Prostate gland (tissue), 2 donors: ENCODE results near the gene ZFP28. TPM values are rescaled to one million over a fixed set of nuclear protein-coding genes. Genes with fewer than 3 reads are reported as not detected.

Experiments
- DNase-seq: peaks from one replicate; pipeline ENCODE4 v3.0.0-alpha.2; 2019; ENCODE audit warnings: low spot score
- H3K27ac ChIP-seq, 2 donors: fragments of 200-600 bp; sonication (generic); 2 replicates each; pipeline ENCODE4 v1.5.1; 2017 to 2019
- H3K27me3 ChIP-seq: fragments of 200-600 bp; sonication (generic); replicated peaks from 2 replicates; pipeline ENCODE4 v1.5.1; 2019; ENCODE audit not compliant: insufficient read depth
- H3K36me3 ChIP-seq, 2 donors: fragments of 200-600 bp; sonication (generic); 1 replicate in 1 of 2; 2 replicates in 1 of 2; pipeline versions ENCODE4 v1.5.1 to v1.8.1; 2017 to 2019
- H3K4me1 ChIP-seq: fragments of 200-600 bp; sonication (generic); replicated peaks from 2 replicates; pipeline ENCODE4 v1.5.1; 2019
- H3K4me3 ChIP-seq, 2 donors: fragments of 200-600 bp; sonication (generic); 2 replicates each; pipeline ENCODE4 v1.5.1; 2017 to 2019
- H3K9me3 ChIP-seq: fragments of 200-600 bp; sonication (generic); 2 replicates; pipeline ENCODE4 v1.5.1; 2017
- CTCF ChIP-seq, 4 experiments: fragments of 200-600 bp in 2 of 4; fragments of 450-650 bp in 2 of 4; sonication (generic) in 2 of 4; IDR thresholded peaks; 1 replicate in 3 of 4; 2 replicates in 1 of 4; pipeline ENCODE4 v1.5.1; 2016 to 2019; ENCODE audit warnings: antibody characterized with exemption in 4 of 4, mild to moderate bottlenecking in 2 of 4, moderate library complexity in 2 of 4
- POLR2A ChIP-seq: fragments of 450-650 bp; IDR thresholded peaks from one replicate; pipeline ENCODE4 v1.6.1; 2016; ENCODE audit warnings: antibody characterized with exemption, mild to moderate bottlenecking
- POLR2AphosphoS5 ChIP-seq: sonication (generic); formaldehyde crosslinking; IDR thresholded peaks from one replicate; pipeline ENCODE4 v1.6.1; 2017; ENCODE audit warnings: antibody characterized with exemption
- WGBS: methylation state at CpG from one replicate; pipeline ENCODE4 v1.1.5; 2018; 5-methylcytosine and 5-hydroxymethylcytosine counted together
- intact Hi-C: fragments of 100-400 bp; cut with DNase I; formaldehyde crosslinking; loops from one replicate; pipeline ENCODE4 v1.14.2; 2022
- total RNA-seq, 2 donors: library from RNA; depleted of rRNA; stranded (reverse); fragments of >200 nt; gene quantifications; one replicate each; pipeline ENCODE4 v1.1.0, GENCODE V29; 2016

The ZFP28 gene
- total RNA-seq: 10 to 100 TPM in 1 of 2 donors, 1 to 10 TPM in 1; 3.7 to 17.8 TPM

- Histone ChIP-seq H3K27ac (peak within 1 kb of the TSS; percentile 88 to 91), H3K4me1 (no peaks in the 10 kb centered on the region), H3K9me3 (no peaks in the 10 kb centered on the region), H3K4me3 (peak within 1 kb of the TSS; percentile 64 to 77), H3K36me3 (no peaks in the 10 kb centered on the region), H3K27me3 (no peaks in the 10 kb centered on the region)
- under 1% methylated on average over 35 of the region's 65 CpGs for WGBS
- no peak for TF ChIP-seq CTCF (IDR thresholded peaks at IDR 0.05)
- TF ChIP-seq POLR2A: no peak
- TF ChIP-seq POLR2AphosphoS5: no peak
- DNase-seq: peak; percentile 73
- intact Hi-C loops: loop anchor here (1.0 kb wide), 2 partner anchors 28 to 32 kb away; partner anchors contain the start of genes ZNF470 and ZNF471
Observed at GRCh38 chr19:56538761-56539263, at the start of gene ZFP28. TSS of gene ZFP28 (plus strand) at chr19:56538948. CDS start at chr19:56539019, 71 bp downstream.

GRCh38 chr19:56491399-56491798, 47.3 kb upstream of the ZFP28 start:
- Histone ChIP-seq H3K27me3 (no peaks in the 10 kb centered on the region), H3K4me1 (no peaks in the 10 kb centered on the region), H3K4me3 (no peak overlapping the region), H3K27ac (no peak overlapping the region), H3K9me3 (no peaks in the 10 kb centered on the region), H3K36me3 (no peaks in the 10 kb centered on the region)
- DNase-seq: no peak
- intact Hi-C loops: no loop called here
- WGBS: 80% methylated on average over 3 of the region's 3 CpGs
- TF ChIP-seq POLR2A: no peak
- no peak for TF ChIP-seq CTCF (IDR thresholded peaks at IDR 0.05)
- TF ChIP-seq POLR2AphosphoS5: no peak

GRCh38 chr19:56504581-56504980, 34.2 kb upstream of the ZFP28 start:
- DNase-seq: no peak
- WGBS: 93% methylated on average over 2 of the region's 2 CpGs
- TF ChIP-seq CTCF (IDR thresholded peaks at IDR 0.05): no peak

GRCh38 chr19:56507446-56508289, 31.1 kb upstream of the ZFP28 start, which contains the start of gene ZNF471:
TSS of gene ZNF471 (plus strand) at chr19:56507855. CDS start at chr19:56511572, 3,717 bp downstream.
- no peaks in the 10 kb centered on the region for H3K36me3 ChIP-seq
- H3K9me3 ChIP-seq: no peaks in the 10 kb centered on the region
- intact Hi-C loops: loop anchor here (1.0 kb wide), 1 partner anchor 31 kb away; the partner anchor contains the start of gene ZFP28
- TF ChIP-seq CTCF (IDR thresholded peaks at IDR 0.05): no peak
- peak; percentile 37 for TF ChIP-seq POLR2A
- TF ChIP-seq POLR2AphosphoS5: peak; percentile 94
- peak within 1 kb of the TSS; percentile 96 to 98 for H3K27ac ChIP-seq
- 2% methylated on average over 73 of the region's 74 CpGs for WGBS
- peak within 1 kb of the TSS; percentile 71 for H3K4me3 ChIP-seq
- H3K4me1 ChIP-seq: peaks cover 3% of the 10 kb centered on the region
- H3K27me3 ChIP-seq: no peaks in the 10 kb centered on the region
- peak; percentile 99 for DNase-seq

More at GRCh38 chr19:56504581-56504980, 34.2 kb upstream of the ZFP28 start:
- intact Hi-C loops: no loop called here
- peaks cover 3% of the 10 kb centered on the region for H3K4me1 ChIP-seq
- no peaks in the 10 kb centered on the region for H3K27me3 ChIP-seq
- H3K36me3 ChIP-seq: no peaks in the 10 kb centered on the region
- H3K4me3 ChIP-seq: no peak overlapping the region
- no peak overlapping the region for H3K27ac ChIP-seq
- no peaks in the 10 kb centered on the region for H3K9me3 ChIP-seq
